DND-41 (cell line): ENCODE data around the gene R3HDM1.

Experiments
- EZH2 ChIP-seq: IDR thresholded peaks from 3 replicates; pipeline ENCODE4 v1.6.1; 2012; ENCODE audit warnings: borderline replicate concordance, low read depth, mild to moderate bottlenecking, moderate library complexity, low read length, inconsistent platforms; ENCODE audit not compliant: severe bottlenecking
- TF ChIP-seq, protein P1 (sequence below): IDR thresholded peaks from 2 replicates; pipeline ENCODE4 v1.5.1; 2012; ENCODE audit warnings: borderline replicate concordance, low read length, moderate library complexity, mild to moderate bottlenecking; ENCODE audit not compliant: poor library complexity, severe bottlenecking; ENCODE audit errors: extremely low read depth

DNA sequence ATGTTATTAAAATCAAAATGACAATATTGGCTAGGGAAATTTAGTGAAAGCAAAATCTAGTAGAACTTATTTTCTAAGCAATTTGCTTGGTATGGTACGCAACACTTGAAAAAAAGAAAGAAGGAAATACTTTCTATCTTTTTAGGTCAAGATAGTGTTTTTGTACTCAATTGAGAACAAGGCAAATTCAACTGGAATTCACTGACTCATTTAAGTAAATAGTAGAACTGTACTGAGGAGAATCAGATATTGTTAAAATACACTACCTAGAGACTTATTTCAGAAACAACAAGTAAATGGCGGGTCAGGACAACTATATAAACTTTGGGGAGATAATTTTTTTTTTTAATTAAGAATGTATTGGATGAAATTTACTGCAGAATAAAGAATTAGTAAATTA is 19.2 kb upstream of the R3HDM1 start:
- TF ChIP-seq, protein P1, sequence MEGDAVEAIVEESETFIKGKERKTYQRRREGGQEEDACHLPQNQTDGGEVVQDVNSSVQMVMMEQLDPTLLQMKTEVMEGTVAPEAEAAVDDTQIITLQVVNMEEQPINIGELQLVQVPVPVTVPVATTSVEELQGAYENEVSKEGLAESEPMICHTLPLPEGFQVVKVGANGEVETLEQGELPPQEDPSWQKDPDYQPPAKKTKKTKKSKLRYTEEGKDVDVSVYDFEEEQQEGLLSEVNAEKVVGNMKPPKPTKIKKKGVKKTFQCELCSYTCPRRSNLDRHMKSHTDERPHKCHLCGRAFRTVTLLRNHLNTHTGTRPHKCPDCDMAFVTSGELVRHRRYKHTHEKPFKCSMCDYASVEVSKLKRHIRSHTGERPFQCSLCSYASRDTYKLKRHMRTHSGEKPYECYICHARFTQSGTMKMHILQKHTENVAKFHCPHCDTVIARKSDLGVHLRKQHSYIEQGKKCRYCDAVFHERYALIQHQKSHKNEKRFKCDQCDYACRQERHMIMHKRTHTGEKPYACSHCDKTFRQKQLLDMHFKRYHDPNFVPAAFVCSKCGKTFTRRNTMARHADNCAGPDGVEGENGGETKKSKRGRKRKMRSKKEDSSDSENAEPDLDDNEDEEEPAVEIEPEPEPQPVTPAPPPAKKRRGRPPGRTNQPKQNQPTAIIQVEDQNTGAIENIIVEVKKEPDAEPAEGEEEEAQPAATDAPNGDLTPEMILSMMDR, result no peak
- TF ChIP-seq EZH2, result no peak
